ENCODE data around the gene VEPH1.
A peak's percentile ranks its signal among the peaks of the same experiment; 100 is the strongest.

The VEPH1 gene

DNA sequence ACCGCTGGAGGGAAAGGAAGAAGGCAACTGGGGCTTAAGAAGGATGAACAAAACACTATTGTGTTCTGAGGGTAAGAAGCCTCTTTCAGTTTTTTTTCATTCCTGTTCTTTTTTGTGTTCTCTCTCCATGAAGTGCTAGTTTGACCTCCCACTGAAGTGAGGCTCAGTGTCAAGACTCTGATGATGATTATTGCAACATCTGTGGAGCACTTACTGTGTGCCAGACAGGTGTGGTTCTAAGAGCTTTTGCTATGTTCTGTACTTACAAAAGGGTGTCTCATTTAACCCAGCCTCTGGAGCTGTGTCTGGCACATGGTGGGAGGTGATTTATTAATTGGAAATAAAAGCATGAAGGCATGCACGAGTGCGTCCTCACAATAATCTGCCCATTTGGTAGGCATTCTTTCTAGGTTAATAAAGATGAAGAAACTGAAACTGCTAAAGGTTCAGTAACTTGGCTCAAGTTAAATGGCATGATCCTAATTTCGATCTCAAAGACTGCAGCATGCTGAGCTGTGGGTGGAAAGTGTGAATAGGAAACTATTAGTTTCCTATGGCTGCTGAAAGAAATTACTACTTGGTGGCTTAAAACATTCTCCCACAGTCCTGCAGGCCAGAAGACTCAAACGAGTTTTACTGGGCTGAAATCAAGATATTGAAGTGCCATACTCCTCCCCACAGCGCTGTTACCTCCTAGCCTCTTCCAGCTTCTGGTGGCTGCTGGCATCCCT lies 38.5 kb upstream of the VEPH1 start:
- TF ChIP-seq, protein P1, sequence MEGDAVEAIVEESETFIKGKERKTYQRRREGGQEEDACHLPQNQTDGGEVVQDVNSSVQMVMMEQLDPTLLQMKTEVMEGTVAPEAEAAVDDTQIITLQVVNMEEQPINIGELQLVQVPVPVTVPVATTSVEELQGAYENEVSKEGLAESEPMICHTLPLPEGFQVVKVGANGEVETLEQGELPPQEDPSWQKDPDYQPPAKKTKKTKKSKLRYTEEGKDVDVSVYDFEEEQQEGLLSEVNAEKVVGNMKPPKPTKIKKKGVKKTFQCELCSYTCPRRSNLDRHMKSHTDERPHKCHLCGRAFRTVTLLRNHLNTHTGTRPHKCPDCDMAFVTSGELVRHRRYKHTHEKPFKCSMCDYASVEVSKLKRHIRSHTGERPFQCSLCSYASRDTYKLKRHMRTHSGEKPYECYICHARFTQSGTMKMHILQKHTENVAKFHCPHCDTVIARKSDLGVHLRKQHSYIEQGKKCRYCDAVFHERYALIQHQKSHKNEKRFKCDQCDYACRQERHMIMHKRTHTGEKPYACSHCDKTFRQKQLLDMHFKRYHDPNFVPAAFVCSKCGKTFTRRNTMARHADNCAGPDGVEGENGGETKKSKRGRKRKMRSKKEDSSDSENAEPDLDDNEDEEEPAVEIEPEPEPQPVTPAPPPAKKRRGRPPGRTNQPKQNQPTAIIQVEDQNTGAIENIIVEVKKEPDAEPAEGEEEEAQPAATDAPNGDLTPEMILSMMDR (IDR thresholded peaks at IDR 0.05; ENCODE audit: low read depth, low read length, missing control alignments), result no peak
- H3K4me3 ChIP-seq (ENCODE audit: low read depth, low read length), result no peak overlapping the region
- DNase-seq (ENCODE audit: low read depth), result no peak
- in situ Hi-C loops (cut with HindIII; ENCODE audit: low sequenced_read_pairs), result no loop called here

DNA sequence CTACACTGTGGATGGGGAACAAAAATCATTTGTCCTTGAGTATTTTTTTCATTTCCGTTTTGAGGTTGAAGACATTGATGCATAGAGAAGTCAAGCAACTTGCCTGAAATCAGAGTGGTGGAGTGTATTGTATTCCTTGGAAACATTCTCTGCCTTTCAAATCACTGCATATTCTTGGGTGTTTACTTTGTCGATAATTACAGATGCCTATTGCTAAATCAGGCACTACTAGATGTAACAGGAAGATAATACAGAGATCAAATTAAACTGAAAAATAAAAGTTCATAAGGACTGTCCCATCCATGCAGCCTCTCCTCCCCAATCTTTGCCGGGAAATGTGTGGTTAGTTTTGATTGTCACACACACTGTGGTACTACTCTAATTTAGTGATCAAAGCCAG lies 37.4 kb upstream of the VEPH1 start:
- DNase-seq (ENCODE audit: low read depth), result no peak
- in situ Hi-C loops (cut with HindIII; ENCODE audit: low sequenced_read_pairs), result no loop called here
- no peak overlapping the region for H3K4me3 ChIP-seq (ENCODE audit: low read depth, low read length)
- TF ChIP-seq, protein P1 (IDR thresholded peaks at IDR 0.05; ENCODE audit: low read depth, low read length, missing control alignments), result no peak

DNA sequence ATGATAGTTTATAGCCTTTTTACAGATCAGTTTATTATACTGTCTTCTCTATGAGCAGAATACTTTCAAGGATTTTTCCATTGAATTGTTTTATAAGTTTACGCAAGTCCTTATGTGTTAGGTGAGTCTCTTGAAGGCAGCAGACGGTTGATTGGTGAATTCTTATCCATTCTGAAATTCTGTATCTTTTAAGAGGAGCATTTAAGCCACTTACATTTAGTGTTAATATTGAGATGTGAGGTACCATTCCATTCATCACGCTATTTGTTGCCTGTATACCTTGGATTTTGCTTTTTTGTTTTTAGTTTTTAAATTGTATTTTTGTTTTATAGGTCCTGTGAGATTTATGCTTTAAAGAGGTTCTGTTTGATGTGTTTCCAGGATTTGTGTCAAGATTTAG lies 32.5 kb upstream of the VEPH1 start:
- no peak for DNase-seq (ENCODE audit: low read depth)
- TF ChIP-seq, protein P1 (IDR thresholded peaks at IDR 0.05; ENCODE audit: low read depth, low read length, missing control alignments), result no peak
- in situ Hi-C loops (cut with HindIII; ENCODE audit: low sequenced_read_pairs), result no loop called here
- no peak overlapping the region for H3K4me3 ChIP-seq (ENCODE audit: low read depth, low read length)

DNA sequence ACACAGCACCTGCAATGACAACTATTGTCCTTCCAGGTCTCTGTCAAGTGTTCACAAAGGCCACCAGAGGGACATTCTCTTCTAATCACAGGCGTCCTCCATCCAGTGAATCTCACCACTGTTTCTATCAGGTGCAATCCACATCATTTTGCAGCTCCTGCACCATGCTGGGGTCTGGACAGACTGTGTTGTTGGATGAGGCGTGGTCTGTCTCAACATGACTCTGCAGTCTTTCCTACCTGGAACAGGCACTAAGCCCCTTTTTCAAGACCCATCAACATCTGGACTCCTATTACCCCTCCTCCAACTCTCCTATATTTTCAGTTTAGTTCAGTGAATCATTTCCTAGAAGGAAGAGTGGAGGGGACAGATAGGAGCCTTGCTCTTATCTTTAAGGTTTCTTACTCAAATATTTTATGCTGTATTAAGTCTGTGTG lies 31.5 kb upstream of the VEPH1 start:
- no peak for DNase-seq (ENCODE audit: low read depth)
- in situ Hi-C loops (cut with HindIII; ENCODE audit: low sequenced_read_pairs), result loop anchor here (5.0 kb wide), 1 partner anchor 37 kb away; no protein-coding TSS in a partner anchor
- TF ChIP-seq, protein P1 (IDR thresholded peaks at IDR 0.05; ENCODE audit: low read depth, low read length, missing control alignments), result no peak
- no peak overlapping the region for H3K4me3 ChIP-seq (ENCODE audit: low read depth, low read length)

DNA sequence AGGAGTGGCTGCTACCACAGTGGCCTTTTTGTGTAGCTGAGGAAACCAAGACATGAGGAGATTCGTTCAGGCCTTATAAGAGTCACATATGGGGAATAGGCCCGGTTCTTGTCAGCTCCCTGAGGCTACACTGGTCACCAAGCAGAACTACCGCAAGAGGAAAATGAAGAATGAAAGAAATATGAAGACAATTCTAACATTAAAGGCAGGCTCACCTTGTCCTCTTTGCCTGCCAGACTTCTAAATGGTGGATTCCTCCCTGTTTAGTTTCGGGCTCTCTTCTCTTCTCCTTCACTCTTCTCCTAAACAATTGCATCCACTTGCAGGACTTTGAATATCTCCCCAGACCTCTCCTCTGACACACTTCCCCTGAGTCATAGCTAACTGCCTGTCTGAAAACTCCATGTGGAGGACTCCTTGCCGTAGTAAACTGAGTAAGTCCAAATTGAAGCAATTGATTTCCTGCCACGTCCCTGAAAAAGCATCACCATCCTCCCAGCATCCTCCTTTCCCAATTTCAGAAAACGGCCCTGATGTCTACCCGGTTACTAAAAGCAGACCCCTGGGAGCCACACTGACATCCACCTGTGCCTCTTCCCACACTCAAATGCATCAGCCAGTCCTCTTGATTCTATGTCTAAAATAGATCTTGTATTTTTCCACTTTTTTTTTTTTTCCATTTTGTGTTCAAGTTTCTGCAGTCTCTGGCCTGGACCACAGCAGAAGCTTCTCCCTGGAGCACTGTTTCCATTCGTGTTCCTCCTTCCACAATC lies 30.3 kb upstream of the VEPH1 start:
- DNase-seq (ENCODE audit: low read depth), result no peak
- TF ChIP-seq, protein P1 (IDR thresholded peaks at IDR 0.05; ENCODE audit: low read depth, low read length, missing control alignments), result no peak
- no peak overlapping the region for H3K4me3 ChIP-seq (ENCODE audit: low read depth, low read length)
- in situ Hi-C loops (cut with HindIII; ENCODE audit: low sequenced_read_pairs), result loop anchor here (5.0 kb wide), 1 partner anchor 36 kb away; no protein-coding TSS in a partner anchor

DNA sequence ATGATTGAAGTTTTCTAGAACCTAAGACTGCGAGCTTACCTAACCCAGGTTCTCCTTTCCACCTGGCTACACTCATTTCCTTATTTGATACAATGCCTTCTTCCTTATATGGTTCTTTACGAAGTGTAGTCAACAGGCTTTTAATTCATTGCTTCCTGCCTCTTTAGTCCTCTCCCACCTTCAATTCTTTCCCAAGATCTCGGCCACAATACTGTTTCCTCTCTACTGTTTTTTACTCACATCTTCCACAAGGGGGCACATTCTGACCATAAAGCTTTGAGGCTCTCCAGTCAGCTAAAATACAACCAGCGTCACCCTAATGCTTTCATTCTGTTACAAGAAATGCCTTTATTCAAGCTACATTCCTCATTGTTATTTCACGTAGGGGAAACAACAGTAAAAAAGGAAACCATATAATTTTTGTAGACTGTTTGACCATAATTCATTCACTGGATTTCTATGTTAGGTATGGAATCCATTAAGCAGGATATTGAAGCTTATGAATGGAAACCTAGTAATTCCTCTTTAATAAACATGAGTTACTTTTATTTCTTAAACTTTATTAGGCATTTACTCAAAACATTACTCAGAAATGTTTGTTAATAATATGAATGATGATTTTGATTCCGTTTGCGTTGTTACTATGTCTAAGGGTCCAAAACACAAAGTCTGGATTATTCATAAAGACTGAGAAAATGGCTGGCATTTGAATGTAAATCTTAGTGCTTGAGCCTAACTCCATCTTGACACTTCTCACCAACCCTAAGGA lies 29.5 kb upstream of the VEPH1 start:
- TF ChIP-seq, protein P1 (IDR thresholded peaks at IDR 0.05; ENCODE audit: low read depth, low read length, missing control alignments), result peak; percentile 80
- in situ Hi-C loops (cut with HindIII; ENCODE audit: low sequenced_read_pairs), result loop anchor here (5.0 kb wide), 1 partner anchor 35 kb away; no protein-coding TSS in a partner anchor
- peak; percentile 85 for DNase-seq (ENCODE audit: low read depth)
- no peak overlapping the region for H3K4me3 ChIP-seq (ENCODE audit: low read depth, low read length)
